Panc1 (cell line): ENCODE data around the gene AP1AR. TPM values are rescaled to one million over a fixed set of nuclear protein-coding genes. Genes with fewer than 3 reads are reported as not detected.

Experiments
- ATAC-seq: fragments of 200-7000 bp; cut with Tn5 transposase; 2 replicates; pipeline ENCODE4 v1.9.1; 2020; ENCODE audit warnings: mild to moderate bottlenecking, moderate library complexity
- BruUV-seq: library from RNA; stranded (reverse); fragments of 400-500 nt; replicated peaks from 2 replicates; lab custom pipeline; 2021; lab: Mats Ljungman, UMichigan
- CTCF ChIA-PET: fragments of 300-600 bp; sonication (Branson Sonifier 250); formaldehyde crosslinking; loops from one replicate; lab custom pipeline; 2022; ENCODE audit warnings: antibody characterized with exemption; lab: Charles Lee
- POLR2A ChIA-PET: fragments of 300-600 bp; sonication (Branson Sonifier 250); formaldehyde crosslinking; loops from one replicate; lab custom pipeline; 2022; ENCODE audit warnings: antibody characterized with exemption; lab: Charles Lee
- DNase-seq: peaks from one replicate; pipeline ENCODE4 v3.0.0-alpha.2; 2010; ENCODE audit warnings: low read depth, low spot score
- H3K27ac ChIP-seq: 2 replicates; pipeline ENCODE4 v1.5.1; 2011; ENCODE audit warnings: mild to moderate bottlenecking, low read length, inconsistent platforms
- H3K27me3 ChIP-seq: fragments of 200-500 bp; sonication (Bioruptor generic); 2 replicates; pipeline ENCODE4 v1.6.0; 2014; ENCODE audit warnings: low read length, inconsistent platforms; ENCODE audit not compliant: control insufficient read depth, insufficient read depth
- H3K36me3 ChIP-seq: fragments of 200-500 bp; sonication (Bioruptor generic); 2 replicates; pipeline ENCODE4 v1.5.1; 2014; ENCODE audit warnings: inconsistent platforms, mild to moderate bottlenecking, low read length, moderate library complexity; ENCODE audit not compliant: control insufficient read depth, insufficient read depth
- H3K4me1 ChIP-seq: 2 replicates; pipeline ENCODE4 v1.5.1; 2011; ENCODE audit warnings: inconsistent platforms, mild to moderate bottlenecking, low read length, moderate library complexity; ENCODE audit not compliant: control insufficient read depth, insufficient read depth
- H3K4me3 ChIP-seq, 2 experiments: 2 replicates each; pipeline ENCODE4 v1.5.1; 2011 to 2012; ENCODE audit warnings: low read depth in 2 of 2, low read length in 2 of 2, mild to moderate bottlenecking in 2 of 2, inconsistent platforms in 1 of 2, moderate library complexity in 1 of 2
- H3K9me3 ChIP-seq: fragments of 200-500 bp; sonication (Bioruptor generic); 2 replicates; pipeline ENCODE4 v1.5.1; 2014; ENCODE audit warnings: low read depth, mild to moderate bottlenecking, inconsistent platforms, low read length, moderate library complexity; ENCODE audit not compliant: control insufficient read depth, insufficient read depth
- POLR2AphosphoS5 ChIP-seq: IDR thresholded peaks from 2 replicates; pipeline ENCODE4 v1.6.1; 2012; ENCODE audit warnings: mild to moderate bottlenecking, low read depth, low read length, moderate library complexity
- SIN3A ChIP-seq: IDR thresholded peaks from 2 replicates; pipeline ENCODE4 v1.6.1; 2012; ENCODE audit warnings: low read depth, mild to moderate bottlenecking, low read length, moderate library complexity, borderline replicate concordance; ENCODE audit not compliant: insufficient read depth
- TCF7L2 ChIP-seq: IDR thresholded peaks from 2 replicates; pipeline ENCODE4 v1.6.1; 2011; ENCODE audit warnings: mild to moderate bottlenecking, low read depth, low read length, inconsistent platforms
- in situ Hi-C: cut with HindIII; loops from 2 replicates; pipeline ENCODE4 v1.10.0; 2016; ENCODE audit warnings: low sequenced_read_pairs, low pct_unique_long_range_greater_than_20kb
- intact Hi-C: fragments of 100-400 bp; cut with micrococcal nuclease; formaldehyde crosslinking; loops from one replicate; pipeline ENCODE4 v1.10.0; 2022; ENCODE audit not compliant: unreplicated experiment
- total RNA-seq: library from RNA; stranded (reverse); gene quantifications from one replicate; pipeline ENCODE4 v1.2.1, GENCODE V29; 2021; ENCODE audit not compliant: unreplicated experiment
- TF ChIP-seq, protein P1 (sequence below), 2 experiments: IDR thresholded peaks; 2 replicates each; pipeline ENCODE4 v1.6.1; 2011 to 2012; ENCODE audit warnings: low read depth in 2 of 2, control low read depth in 1 of 2, low read length in 1 of 2, mild to moderate bottlenecking in 1 of 2, moderate library complexity in 1 of 2; ENCODE audit not compliant: insufficient read depth in 1 of 2
- TF ChIP-seq, protein P2 (sequence below): fragments of 450-650 bp; IDR thresholded peaks from 2 replicates; pipeline ENCODE4 v1.5.1; 2017; ENCODE audit warnings: mild to moderate bottlenecking

The AP1AR gene
- total RNA-seq, 1 experiment from 2014 or later: 18.9 TPM

DNA sequence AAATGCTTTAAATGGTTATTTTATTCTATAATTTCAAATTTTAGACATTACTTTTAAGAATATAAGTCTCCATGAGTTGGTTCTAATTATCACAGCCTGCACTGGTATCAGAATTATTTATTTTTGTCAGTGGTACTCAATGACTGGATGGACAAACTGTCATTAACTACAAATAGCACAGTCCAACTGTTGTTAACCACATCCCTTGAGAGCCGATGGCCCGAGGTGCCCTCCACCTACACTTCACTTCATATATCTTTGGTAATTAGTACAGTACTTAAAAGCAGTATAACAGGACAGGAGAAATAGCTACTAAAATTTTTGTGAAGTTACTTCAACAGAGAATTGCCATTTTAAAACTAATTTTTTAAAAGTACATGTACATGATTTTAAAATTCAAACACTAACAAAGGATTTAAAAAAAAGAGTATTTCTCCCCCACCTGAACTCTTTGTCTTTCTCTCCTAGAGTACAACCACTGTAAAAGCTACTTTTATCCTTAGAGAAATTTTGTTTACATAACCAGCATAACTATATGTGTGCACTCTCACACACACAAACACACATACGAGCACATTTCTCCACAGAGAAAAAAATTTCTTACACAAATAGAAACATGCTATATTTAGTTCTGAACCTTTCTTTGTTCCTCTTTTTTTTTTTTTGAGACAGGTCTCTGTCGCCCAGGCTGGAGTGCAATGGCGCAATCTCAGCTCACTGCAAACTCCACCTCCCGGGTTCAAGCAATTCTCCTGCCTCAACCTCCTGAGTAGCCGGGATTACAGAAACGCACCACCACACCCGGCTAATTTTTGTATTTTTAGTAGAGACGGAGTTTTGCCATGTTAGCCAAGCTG is 47.7 kb downstream of the AP1AR start:
- H3K4me3 ChIP-seq: no peak overlapping the region
- no peaks in the 10 kb centered on the region for H3K27me3 ChIP-seq
- ATAC-seq: no peak
- no TSS peak for BruUV-seq
- no peak for DNase-seq
- intact Hi-C loops: no loop called here
- H3K9me3 ChIP-seq: no peaks in the 10 kb centered on the region
- ChIA-PET POLR2A (interaction anchor here (0.5 kb wide), 1 partner anchor 270 kb away, joined by 3 read pairs; no protein-coding TSS in a partner anchor), CTCF (no interaction called here)
- TF ChIP-seq TCF7L2 (no peak), SIN3A (no peak), POLR2AphosphoS5 (no peak)
- TF ChIP-seq, protein P1, sequence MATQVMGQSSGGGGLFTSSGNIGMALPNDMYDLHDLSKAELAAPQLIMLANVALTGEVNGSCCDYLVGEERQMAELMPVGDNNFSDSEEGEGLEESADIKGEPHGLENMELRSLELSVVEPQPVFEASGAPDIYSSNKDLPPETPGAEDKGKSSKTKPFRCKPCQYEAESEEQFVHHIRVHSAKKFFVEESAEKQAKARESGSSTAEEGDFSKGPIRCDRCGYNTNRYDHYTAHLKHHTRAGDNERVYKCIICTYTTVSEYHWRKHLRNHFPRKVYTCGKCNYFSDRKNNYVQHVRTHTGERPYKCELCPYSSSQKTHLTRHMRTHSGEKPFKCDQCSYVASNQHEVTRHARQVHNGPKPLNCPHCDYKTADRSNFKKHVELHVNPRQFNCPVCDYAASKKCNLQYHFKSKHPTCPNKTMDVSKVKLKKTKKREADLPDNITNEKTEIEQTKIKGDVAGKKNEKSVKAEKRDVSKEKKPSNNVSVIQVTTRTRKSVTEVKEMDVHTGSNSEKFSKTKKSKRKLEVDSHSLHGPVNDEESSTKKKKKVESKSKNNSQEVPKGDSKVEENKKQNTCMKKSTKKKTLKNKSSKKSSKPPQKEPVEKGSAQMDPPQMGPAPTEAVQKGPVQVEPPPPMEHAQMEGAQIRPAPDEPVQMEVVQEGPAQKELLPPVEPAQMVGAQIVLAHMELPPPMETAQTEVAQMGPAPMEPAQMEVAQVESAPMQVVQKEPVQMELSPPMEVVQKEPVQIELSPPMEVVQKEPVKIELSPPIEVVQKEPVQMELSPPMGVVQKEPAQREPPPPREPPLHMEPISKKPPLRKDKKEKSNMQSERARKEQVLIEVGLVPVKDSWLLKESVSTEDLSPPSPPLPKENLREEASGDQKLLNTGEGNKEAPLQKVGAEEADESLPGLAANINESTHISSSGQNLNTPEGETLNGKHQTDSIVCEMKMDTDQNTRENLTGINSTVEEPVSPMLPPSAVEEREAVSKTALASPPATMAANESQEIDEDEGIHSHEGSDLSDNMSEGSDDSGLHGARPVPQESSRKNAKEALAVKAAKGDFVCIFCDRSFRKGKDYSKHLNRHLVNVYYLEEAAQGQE (IDR thresholded peaks at IDR 0.05; ENCODE audit: insufficient read depth in 1 of 2, low read depth in 2 of 2, low read length in 1 of 2): no peak
- TF ChIP-seq, protein P2, sequence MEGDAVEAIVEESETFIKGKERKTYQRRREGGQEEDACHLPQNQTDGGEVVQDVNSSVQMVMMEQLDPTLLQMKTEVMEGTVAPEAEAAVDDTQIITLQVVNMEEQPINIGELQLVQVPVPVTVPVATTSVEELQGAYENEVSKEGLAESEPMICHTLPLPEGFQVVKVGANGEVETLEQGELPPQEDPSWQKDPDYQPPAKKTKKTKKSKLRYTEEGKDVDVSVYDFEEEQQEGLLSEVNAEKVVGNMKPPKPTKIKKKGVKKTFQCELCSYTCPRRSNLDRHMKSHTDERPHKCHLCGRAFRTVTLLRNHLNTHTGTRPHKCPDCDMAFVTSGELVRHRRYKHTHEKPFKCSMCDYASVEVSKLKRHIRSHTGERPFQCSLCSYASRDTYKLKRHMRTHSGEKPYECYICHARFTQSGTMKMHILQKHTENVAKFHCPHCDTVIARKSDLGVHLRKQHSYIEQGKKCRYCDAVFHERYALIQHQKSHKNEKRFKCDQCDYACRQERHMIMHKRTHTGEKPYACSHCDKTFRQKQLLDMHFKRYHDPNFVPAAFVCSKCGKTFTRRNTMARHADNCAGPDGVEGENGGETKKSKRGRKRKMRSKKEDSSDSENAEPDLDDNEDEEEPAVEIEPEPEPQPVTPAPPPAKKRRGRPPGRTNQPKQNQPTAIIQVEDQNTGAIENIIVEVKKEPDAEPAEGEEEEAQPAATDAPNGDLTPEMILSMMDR: no peak
- H3K4me1 ChIP-seq: peaks cover 2% of the 10 kb centered on the region; the same call in 1 of the 2 replicates
- H3K36me3 ChIP-seq: no peaks in the 10 kb centered on the region; the same call in 1 of the 2 replicates
- H3K27ac ChIP-seq: no peak overlapping the region
- in situ Hi-C loops: no loop called here

DNA sequence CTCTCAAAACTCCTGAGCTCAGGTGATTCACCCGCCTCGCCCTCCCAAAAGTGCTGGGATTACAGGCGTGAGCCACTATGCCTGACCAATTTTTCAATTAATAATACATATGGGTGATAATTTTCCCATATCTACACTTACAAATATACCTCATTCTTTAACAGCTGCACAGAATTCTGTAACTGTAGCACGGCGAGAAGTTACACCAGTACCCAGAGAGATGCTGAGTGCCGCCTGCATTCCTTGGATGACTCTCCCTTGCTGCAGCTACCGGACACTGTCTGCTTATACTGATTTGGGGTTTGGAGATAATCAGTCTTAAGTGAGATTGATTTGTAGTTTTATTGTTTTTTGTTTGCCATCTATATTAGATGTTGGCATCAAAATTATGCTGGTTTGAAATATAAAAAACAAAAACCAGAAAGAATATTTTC is 48.3 kb downstream of the AP1AR start:
- in situ Hi-C loops (no loop called here), intact Hi-C loops (no loop called here)
- H3K4me3 ChIP-seq: no peak overlapping the region
- TF ChIP-seq SIN3A (no peak), TCF7L2 (no peak), POLR2AphosphoS5 (no peak)
- TF ChIP-seq, protein P1 (IDR thresholded peaks at IDR 0.05; ENCODE audit: insufficient read depth in 1 of 2, low read depth in 2 of 2, low read length in 1 of 2): no peak
- TF ChIP-seq, protein P2: no peak
- CTCF ChIA-PET: no interaction called here
- POLR2A ChIA-PET: no interaction called here
- DNase-seq: no peak
- no peak overlapping the region for H3K27ac ChIP-seq
- no peaks in the 10 kb centered on the region for H3K9me3 ChIP-seq
- H3K36me3 ChIP-seq: no peaks in the 10 kb centered on the region; the same call in none of the 2 replicates
- no peaks in the 10 kb centered on the region for H3K27me3 ChIP-seq
- BruUV-seq: no TSS peak
- no peak for ATAC-seq
- H3K4me1 ChIP-seq: peaks cover 2% of the 10 kb centered on the region; the same call in 1 of the 2 replicates
